Measurements from ENCODE around the gene SLC22A5. TPM values are rescaled to one million over a fixed set of nuclear protein-coding genes. Genes with fewer than 3 reads are reported as not detected.

The SLC22A5 gene
- total and polyA plus RNA-seq, 2 donors (not counting 3 experiments of a cell fraction or from before 2014, with no cell fraction given) = 3.6 to 9.3 TPM

- ChIA-PET POLR2A (no interaction called here), CTCF (interaction anchor here (1.2 to 2.2 kb wide), 3 partner anchors 9 to 135 kb away, joined by 3 to 8 read pairs (median 4); no protein-coding TSS in a partner anchor)
- Histone ChIP-seq H3K27me3 (ENCODE audit: control insufficient read depth in 2 of 2, insufficient read depth in 2 of 2, low read length in 2 of 2) (no peaks in the 10 kb centered on the region), H3K27ac (ENCODE audit: insufficient read depth, low read depth, low read length) (no peak overlapping the region), H3K9me1 (replicated peaks; ENCODE audit: control insufficient read depth, extremely low read depth, insufficient read depth, low read length) (no peaks in the 10 kb centered on the region), H3K4me1 (ENCODE audit: control insufficient read depth, extremely low read depth, insufficient read depth, low read length) (peaks cover 5% of the 10 kb centered on the region), H2AFZ (ENCODE audit: low read depth, low read length) (no peak overlapping the region), H3K4me2 (ENCODE audit: insufficient read depth, low read length) (no peak overlapping the region), H3K9ac (replicated peaks; ENCODE audit: extremely low read depth, insufficient read depth, low read length) (no peak overlapping the region), H3K79me2 (ENCODE audit: control insufficient read depth, insufficient read depth, low read length) (no peaks in the 10 kb centered on the region), H3K36me3 (ENCODE audit: control insufficient read depth in 2 of 2, extremely low read depth in 1 of 2, insufficient read depth in 2 of 2, low read length in 2 of 2) (no peaks in the 10 kb centered on the region), H3K9me3 (replicated peaks; ENCODE audit: control insufficient read depth, insufficient read depth, low read length) (no peaks in the 10 kb centered on the region), H4K20me1 (replicated peaks; ENCODE audit: control insufficient read depth, extremely low read depth, insufficient read depth, low read length) (no peaks in the 10 kb centered on the region), H3K4me3 (replicated peaks in 1 of 3; ENCODE audit: insufficient read depth in 1 of 3, low read depth in 1 of 3, low read length in 3 of 3) (no peak overlapping the region)
- no TSS peak for BruUV-seq (replicated peaks)
- intact Hi-C loops (cut with micrococcal nuclease) (no loop called here), dilution Hi-C loops (cut with MboI; ENCODE audit: extremely low pct_ligation_motif_present, low sequenced_read_pairs) (no loop called here)
- DNase-seq (ENCODE audit: low read depth, low spot score) = no peak
- TF ChIP-seq POLR2AphosphoS5 (IDR thresholded peaks at IDR 0.05; ENCODE audit: insufficient read depth, low read depth, low read length) = no peak
- TF ChIP-seq CTCF (IDR thresholded peaks at IDR 0.05; ENCODE audit: extremely low read depth in 1 of 2, insufficient read depth in 1 of 2, low read depth in 1 of 2, low read length in 2 of 2) = no peak
- no peak for TF ChIP-seq EZH2 (IDR thresholded peaks at IDR 0.05; ENCODE audit: borderline replicate concordance, low read depth, low read length, severe bottlenecking)
- no peak for TF ChIP-seq FOS (IDR thresholded peaks at IDR 0.05; ENCODE audit: borderline replicate concordance, insufficient read depth, low read length)
- TF ChIP-seq GATA2 (IDR thresholded peaks at IDR 0.05; ENCODE audit: insufficient read depth, insufficient read length, low read depth, low read length) = no peak
- TF ChIP-seq MYC (IDR thresholded peaks at IDR 0.05; ENCODE audit: low read depth, low read length) = no peak
- no peak for TF ChIP-seq MAX (IDR thresholded peaks at IDR 0.05; ENCODE audit: insufficient read depth, insufficient read length)
- no peak for TF ChIP-seq JUN (IDR thresholded peaks at IDR 0.05; ENCODE audit: borderline replicate concordance, insufficient read depth, insufficient read length, low read depth)
- no peak for TF ChIP-seq POLR2A (IDR thresholded peaks at IDR 0.05; ENCODE audit: low read depth, low read length)
- no peak for FAIRE-seq
Observed at GRCh38 chr5:132372542-132372941, 3.0 kb downstream of the SLC22A5 start.
